GM10266 (cell line): ENCODE data around the gene CDH23.

Experiments
- DNase-seq: peaks from one replicate; pipeline ENCODE4 v3.0.0; 2012; ENCODE audit errors: extremely low spot score
- TF ChIP-seq, protein P1 (sequence below): IDR thresholded peaks from 2 replicates; pipeline ENCODE4 v1.5.1; 2012; ENCODE audit warnings: mild to moderate bottlenecking, low read depth; ENCODE audit not compliant: control insufficient read depth, insufficient read depth; ENCODE audit errors: missing control alignments

CDH23 gene

DNA sequence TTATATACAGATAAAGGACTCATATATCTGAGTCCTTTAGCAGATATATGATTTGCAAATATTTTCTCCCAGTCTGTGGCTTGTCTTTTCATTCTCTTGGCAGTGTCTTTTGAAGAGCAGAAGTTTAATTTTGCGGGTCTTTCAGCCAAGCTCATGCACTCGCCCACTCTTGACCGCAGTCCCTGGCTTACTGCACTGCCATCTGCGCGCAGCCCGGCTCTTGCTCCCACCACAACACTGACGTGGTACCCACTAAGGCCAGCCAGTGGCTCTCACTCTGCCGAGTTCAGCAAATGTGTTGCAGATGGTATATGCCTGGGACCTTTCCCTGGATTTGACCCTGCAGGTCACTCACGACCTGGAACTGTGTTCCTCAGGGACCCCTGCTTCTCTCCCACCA is 74.3 kb downstream of the CDH23 start:
- DNase-seq, result no peak
- TF ChIP-seq, protein P1, sequence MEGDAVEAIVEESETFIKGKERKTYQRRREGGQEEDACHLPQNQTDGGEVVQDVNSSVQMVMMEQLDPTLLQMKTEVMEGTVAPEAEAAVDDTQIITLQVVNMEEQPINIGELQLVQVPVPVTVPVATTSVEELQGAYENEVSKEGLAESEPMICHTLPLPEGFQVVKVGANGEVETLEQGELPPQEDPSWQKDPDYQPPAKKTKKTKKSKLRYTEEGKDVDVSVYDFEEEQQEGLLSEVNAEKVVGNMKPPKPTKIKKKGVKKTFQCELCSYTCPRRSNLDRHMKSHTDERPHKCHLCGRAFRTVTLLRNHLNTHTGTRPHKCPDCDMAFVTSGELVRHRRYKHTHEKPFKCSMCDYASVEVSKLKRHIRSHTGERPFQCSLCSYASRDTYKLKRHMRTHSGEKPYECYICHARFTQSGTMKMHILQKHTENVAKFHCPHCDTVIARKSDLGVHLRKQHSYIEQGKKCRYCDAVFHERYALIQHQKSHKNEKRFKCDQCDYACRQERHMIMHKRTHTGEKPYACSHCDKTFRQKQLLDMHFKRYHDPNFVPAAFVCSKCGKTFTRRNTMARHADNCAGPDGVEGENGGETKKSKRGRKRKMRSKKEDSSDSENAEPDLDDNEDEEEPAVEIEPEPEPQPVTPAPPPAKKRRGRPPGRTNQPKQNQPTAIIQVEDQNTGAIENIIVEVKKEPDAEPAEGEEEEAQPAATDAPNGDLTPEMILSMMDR, result no peak

DNA sequence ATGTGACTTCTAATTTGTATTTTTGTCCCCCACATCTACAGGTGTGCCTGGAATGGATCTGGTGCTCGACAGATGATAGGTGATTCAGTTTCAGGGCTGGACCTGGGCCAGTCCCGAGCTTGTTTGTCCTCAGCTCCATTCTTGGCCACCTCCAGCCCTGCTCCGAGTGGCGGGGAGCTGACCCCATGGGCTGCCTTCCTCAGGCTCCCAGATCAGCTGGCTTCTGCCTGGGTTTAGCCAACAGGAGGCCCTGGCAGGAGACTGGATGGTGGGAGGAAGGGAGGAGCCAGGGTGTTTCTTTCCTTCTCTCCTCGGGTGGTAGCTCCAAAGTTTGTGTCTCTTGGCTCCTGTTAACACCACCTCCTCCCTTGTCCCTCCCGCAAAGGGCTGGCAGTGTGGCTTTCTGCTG is 75.2 kb downstream of the CDH23 start:
- DNase-seq, result no peak
- TF ChIP-seq, protein P1, result no peak

DNA sequence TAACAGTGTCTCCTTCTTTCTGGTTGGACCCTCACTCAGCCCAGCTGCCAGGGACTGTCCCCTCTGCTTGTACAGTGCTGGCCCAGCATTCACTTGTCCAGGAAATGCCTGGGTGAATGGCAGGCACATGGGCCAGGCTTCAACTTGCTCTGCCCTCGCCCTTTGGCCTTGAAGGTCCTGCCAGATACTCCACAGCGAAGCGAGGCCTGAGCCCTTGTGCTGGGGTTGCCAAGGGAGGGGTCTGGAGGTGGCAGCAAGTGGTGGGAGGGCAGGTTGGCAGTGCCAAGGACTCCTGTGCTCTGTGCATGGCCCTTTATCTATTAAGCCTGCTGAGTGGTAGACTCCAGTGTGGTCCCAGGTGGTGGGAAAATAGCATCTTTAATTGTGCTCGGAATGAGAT is 75.7 kb downstream of the CDH23 start:
- TF ChIP-seq, protein P1, result no peak
- DNase-seq, result no peak

DNA sequence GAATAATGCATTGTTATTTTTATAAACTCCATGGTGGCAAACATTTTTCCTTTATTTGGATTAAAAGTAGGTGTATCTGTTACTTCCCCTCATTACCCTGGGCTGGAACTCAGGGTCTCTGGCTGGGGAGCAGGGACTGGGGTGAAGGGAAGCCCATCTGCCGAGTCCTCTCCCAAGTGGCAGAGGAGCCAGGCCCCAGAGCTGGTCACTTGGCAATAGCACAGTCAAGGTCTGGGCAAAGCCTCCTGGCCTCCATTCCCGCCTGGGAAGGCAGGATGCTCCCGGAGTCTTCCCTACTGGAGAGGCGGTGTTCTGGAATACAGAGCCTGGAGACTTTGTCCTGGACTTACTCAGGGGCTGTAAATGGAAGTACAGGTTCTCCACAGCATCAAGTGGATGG is 76.2 kb downstream of the CDH23 start:
- TF ChIP-seq, protein P1, result no peak
- DNase-seq, result no peak

DNA sequence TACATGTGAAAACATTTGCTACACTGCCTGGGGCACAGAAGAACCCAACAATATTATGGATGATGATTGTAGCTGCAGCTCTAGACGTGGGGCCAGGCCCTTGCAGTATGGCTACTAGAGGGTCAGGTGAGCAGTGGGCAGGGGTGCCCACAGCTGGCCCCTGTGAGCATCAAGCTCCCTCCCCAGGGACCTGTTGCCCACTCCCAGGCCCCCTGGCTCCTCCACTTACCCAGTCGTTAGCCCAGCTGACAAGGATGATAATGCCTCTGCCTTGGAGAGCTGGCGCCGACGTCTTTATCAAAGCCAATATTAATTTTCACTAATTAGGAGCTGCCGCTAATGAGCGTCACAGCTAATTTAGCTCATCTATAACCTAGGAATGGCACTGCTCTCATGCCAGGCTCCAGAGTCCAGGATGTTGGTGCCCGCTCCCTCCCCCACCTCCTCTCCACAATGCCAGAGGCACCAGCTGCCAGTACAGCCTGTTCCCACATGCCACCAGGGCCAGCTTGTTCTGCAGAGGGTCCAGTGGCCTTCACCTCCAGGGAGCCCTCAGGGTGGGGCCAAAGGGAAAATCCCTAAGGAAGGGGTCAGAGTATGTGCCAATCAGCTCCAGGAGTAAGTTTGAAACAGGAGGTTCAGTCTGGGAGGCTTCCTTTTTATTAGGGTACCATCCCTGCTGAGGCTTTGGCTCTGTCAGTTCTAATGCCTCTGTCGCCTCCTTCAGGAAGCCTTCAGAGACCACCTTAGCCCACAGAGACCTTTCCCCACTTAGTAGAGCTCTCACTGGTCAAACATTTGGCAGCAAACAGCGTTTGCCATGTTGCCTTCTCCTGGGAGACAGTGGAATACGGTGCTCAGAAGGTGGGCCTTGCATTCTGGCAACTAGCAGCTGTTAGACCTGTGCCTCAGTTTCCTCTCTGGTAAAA is 77.2 kb downstream of the CDH23 start:
- TF ChIP-seq, protein P1, result no peak
- DNase-seq, result no peak

DNA sequence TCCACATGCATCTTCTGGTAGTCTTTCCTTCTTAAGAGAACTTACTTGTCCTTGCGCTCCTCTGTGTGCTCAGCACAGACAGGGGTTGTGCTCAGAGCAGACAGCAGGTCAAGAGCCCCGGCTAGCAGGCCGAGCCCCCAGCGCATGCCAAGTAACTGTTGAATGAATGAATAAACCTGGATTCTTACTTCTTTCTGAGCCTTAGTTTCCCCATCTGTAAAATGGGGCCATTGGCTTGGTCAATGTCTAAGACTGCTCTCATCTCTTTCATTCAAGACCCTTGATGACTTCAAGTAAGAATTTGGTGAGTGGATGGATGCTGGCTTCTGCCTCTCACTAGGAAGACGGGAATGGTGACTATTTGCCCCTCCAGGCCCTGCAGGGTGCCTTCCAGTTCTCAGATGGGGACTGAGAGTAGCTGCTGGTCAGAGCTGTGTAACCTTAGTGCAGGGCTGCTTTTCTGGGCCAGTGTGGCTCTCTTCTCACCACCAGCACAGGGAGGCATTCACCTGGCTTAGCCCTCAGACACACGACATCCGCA is 78.1 kb downstream of the CDH23 start:
- no peak for DNase-seq
- TF ChIP-seq, protein P1, result no peak

DNA sequence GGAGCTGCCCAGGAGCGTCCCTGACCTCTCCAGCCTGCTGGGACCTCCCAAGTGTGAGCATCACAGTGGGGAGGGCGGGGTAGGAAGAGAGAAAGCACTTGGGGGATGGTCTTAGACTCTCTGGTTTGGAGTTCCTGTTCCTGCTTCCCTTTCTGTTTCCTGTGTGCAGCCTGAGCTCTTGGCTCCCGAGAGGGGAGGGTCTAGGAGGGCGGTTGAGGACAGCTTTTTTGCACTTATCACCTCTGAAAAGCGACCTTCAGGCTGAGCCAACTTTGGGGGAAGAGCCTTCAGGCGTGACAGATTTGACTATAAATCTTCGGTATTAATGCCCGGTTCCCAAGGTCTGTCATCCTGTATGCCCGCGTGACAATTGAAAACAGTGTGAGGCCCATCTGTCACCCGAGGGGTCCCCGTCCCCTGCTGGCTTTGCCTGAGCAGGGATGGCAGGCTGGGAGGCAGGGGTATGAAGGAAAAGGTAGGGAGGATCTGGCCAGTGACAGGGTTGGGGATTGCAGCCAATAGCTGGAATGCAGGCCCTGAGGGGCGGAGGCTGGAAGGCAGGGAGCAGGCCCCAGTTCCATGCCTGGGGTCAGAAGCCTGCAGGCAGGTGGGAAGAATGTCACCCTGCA is 78.6 kb downstream of the CDH23 start:
- TF ChIP-seq, protein P1, result no peak
- DNase-seq, result no peak
